ENCODE measurements around the gene PRKCA. TPM values are rescaled to one million over a fixed set of nuclear protein-coding genes. Genes with fewer than 3 reads are reported as not detected.

The PRKCA gene
- total and polyA plus RNA-seq, 10 of the 15 experiments (the other 5 are each of a cell fraction or from before 2014, with no cell fraction given), result 0.11 to 14.6 (median 0.72) TPM

- Histone ChIP-seq H3K27ac (ENCODE audit: control insufficient read depth, insufficient read depth) (no peak overlapping the region), H4K20me1 (ENCODE audit: control insufficient read depth, insufficient read depth) (no peaks in the 10 kb centered on the region), H3K36me3 (ENCODE audit: control insufficient read depth in 2 of 2, insufficient read depth in 2 of 2, low read length in 1 of 2) (no peaks in the 10 kb centered on the region), H3K4me1 (ENCODE audit: control insufficient read depth, insufficient read depth, low read length) (no peaks in the 10 kb centered on the region), H3K79me2 (ENCODE audit: control insufficient read depth, insufficient read depth, low read length) (no peaks in the 10 kb centered on the region), H3K9ac (ENCODE audit: control insufficient read depth, insufficient read depth, low read length) (no peak overlapping the region), H3K9me3 (replicated peaks; ENCODE audit: control insufficient read depth, insufficient read depth, low read length) (no peaks in the 10 kb centered on the region), H2AFZ (ENCODE audit: control insufficient read depth, low read depth, low read length) (no peak overlapping the region), H3K4me2 (ENCODE audit: control insufficient read depth, insufficient read depth) (no peak overlapping the region), H3K27me3 (replicated peaks in 1 of 2; ENCODE audit: control insufficient read depth in 2 of 2, insufficient read depth in 2 of 2, low read length in 1 of 2) (no peaks in the 10 kb centered on the region; a peak in 1 of 4 replicates), H3K4me3 (no peak overlapping the region)
- intact Hi-C loops (cut with micrococcal nuclease; ENCODE audit: unreplicated experiment), result no loop called here
- WGBS (ENCODE audit: insufficient coverage, insufficient replicate concordance, low lambda C conversion rate, missing lambda C conversion rate), result 10% methylated on average over 4 of the region's 4 CpGs
- ChIA-PET CTCF (interaction anchor here (1.2 to 1.3 kb wide), 2 partner anchors 8 to 20 kb away, joined by 3 to 5 read pairs; no protein-coding TSS in a partner anchor), POLR2A (interaction anchor here (0.6 kb wide), 1 partner anchor 8 kb away, joined by 3 read pairs; no protein-coding TSS in a partner anchor), RAD21 (ENCODE audit: unreplicated experiment) (no interaction called here), SMC1A (ENCODE audit: uncharacterized antibody, unreplicated experiment) (no interaction called here)
- BruUV-seq (replicated peaks), result no TSS peak
- in situ Hi-C loops (cut with MboI), result no loop called here
- no peak for ATAC-seq
- DNase-seq (ENCODE audit: low read depth, low spot score), result no peak
- FAIRE-seq, result no peak
- TF ChIP-seq MYC (IDR thresholded peaks at IDR 0.05; ENCODE audit: insufficient read depth, insufficient read length, insufficient replicate concordance, low read length, severe bottlenecking) (no peak), TCF3 (IDR thresholded peaks at IDR 0.05; ENCODE audit: borderline replicate concordance, insufficient read depth, low read depth, low read length) (no peak), SIN3A (IDR thresholded peaks at IDR 0.05; ENCODE audit: low read depth, low read length) (no peak), BHLHE40 (IDR thresholded peaks at IDR 0.05; ENCODE audit: borderline replicate concordance in 1 of 2, low read depth in 2 of 2, low read length in 1 of 2) (no peak), SIX5 (IDR thresholded peaks at IDR 0.05; ENCODE audit: low read depth, low read length, severe bottlenecking) (no peak), LARP7 (IDR thresholded peaks at IDR 0.05) (no peak), HSF1 (IDR thresholded peaks at IDR 0.05; ENCODE audit: low read depth, low read length) (no peak), SUPT20H (IDR thresholded peaks at IDR 0.05; ENCODE audit: borderline replicate concordance, control insufficient read depth, low read depth, low read length) (no peak), ZNF24 (IDR thresholded peaks at IDR 0.05) (no peak), HDAC6 (IDR thresholded peaks at IDR 0.05; ENCODE audit: unreplicated experiment) (no peak), SUZ12 (IDR thresholded peaks at IDR 0.05; ENCODE audit: unreplicated experiment) (no peak), NFIC (IDR thresholded peaks at IDR 0.05; ENCODE audit: low read depth, low read length) (no peak), CEBPZ (IDR thresholded peaks at IDR 0.05; ENCODE audit: low read depth, low read length) (no peak)
- TF ChIP-seq, protein P1, sequence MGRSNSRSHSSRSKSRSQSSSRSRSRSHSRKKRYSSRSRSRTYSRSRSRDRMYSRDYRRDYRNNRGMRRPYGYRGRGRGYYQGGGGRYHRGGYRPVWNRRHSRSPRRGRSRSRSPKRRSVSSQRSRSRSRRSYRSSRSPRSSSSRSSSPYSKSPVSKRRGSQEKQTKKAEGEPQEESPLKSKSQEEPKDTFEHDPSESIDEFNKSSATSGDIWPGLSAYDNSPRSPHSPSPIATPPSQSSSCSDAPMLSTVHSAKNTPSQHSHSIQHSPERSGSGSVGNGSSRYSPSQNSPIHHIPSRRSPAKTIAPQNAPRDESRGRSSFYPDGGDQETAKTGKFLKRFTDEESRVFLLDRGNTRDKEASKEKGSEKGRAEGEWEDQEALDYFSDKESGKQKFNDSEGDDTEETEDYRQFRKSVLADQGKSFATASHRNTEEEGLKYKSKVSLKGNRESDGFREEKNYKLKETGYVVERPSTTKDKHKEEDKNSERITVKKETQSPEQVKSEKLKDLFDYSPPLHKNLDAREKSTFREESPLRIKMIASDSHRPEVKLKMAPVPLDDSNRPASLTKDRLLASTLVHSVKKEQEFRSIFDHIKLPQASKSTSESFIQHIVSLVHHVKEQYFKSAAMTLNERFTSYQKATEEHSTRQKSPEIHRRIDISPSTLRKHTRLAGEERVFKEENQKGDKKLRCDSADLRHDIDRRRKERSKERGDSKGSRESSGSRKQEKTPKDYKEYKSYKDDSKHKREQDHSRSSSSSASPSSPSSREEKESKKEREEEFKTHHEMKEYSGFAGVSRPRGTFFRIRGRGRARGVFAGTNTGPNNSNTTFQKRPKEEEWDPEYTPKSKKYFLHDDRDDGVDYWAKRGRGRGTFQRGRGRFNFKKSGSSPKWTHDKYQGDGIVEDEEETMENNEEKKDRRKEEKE (IDR thresholded peaks at IDR 0.05), result no peak
- TF ChIP-seq, protein P2, sequence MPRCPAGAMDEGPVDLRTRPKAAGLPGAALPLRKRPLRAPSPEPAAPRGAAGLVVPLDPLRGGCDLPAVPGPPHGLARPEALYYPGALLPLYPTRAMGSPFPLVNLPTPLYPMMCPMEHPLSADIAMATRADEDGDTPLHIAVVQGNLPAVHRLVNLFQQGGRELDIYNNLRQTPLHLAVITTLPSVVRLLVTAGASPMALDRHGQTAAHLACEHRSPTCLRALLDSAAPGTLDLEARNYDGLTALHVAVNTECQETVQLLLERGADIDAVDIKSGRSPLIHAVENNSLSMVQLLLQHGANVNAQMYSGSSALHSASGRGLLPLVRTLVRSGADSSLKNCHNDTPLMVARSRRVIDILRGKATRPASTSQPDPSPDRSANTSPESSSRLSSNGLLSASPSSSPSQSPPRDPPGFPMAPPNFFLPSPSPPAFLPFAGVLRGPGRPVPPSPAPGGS (IDR thresholded peaks at IDR 0.05; ENCODE audit: borderline replicate concordance, insufficient read depth, low read depth, low read length, poor library complexity, severe bottlenecking), result no peak
Observed at GRCh38 chr17:66515974-66516373, 213.6 kb downstream of the PRKCA start.

All from GM12878 (cell line).